ENCODE data around the gene CEP63. TPM values are rescaled to one million over a fixed set of nuclear protein-coding genes. Genes with fewer than 3 reads are reported as not detected.

CEP63 gene
- polyA plus RNA-seq, 1 donor from 2014 or later = 14.1 TPM

Other genes with a start within 250 kb of the CEP63 start
- 67.7 and 68.6 TPM in 2 replicates for gene RYK, start 235.2 kb upstream of the CEP63 start, polyA plus RNA-seq
- gene AMOTL2, start 111.6 kb upstream of the CEP63 start, polyA plus RNA-seq = 30.1 and 56.6 TPM in 2 replicates
- gene ANAPC13, start 72 bp upstream of the CEP63 start, polyA plus RNA-seq = 177 and 178 TPM in 2 replicates
- 1.7 TPM in 2 replicates for gene KY, start 165.0 kb downstream of the CEP63 start, polyA plus RNA-seq